Tibial nerve (tissue), 4 donors: Measurements from ENCODE around the gene RPS28. TPM values are rescaled to one million over a fixed set of nuclear protein-coding genes. Genes with fewer than 3 reads are reported as not detected.
"Not testable (repeated sequence)": the region's sequence is repeated elsewhere in the genome, so short reads cannot be mapped to it uniquely, and the experiment has no call there.

Source experiments
- DNase-seq, 2 donors: peaks; one replicate each; pipeline ENCODE4 v3.0.0-alpha.2; 2019; ENCODE audit warnings: low spot score in 2 of 2
- H3K27ac ChIP-seq, 4 donors: fragments of 200-600 bp; sonication (generic) in 3 of 4; one replicate each; pipeline ENCODE4 v1.5.1; 2017 to 2019; ENCODE audit warnings: mild to moderate bottlenecking in 1 of 4
- H3K27me3 ChIP-seq, 2 donors: fragments of 200-600 bp; sonication (generic) in 1 of 2; one replicate each; pipeline versions ENCODE4 v1.5.1 to v1.6.0; 2017 to 2019
- H3K36me3 ChIP-seq, 3 donors: fragments of 200-600 bp; sonication (generic); one replicate each; pipeline ENCODE4 v1.5.1; 2018 to 2019
- H3K4me1 ChIP-seq, 4 donors: fragments of 200-600 bp; sonication (generic) in 3 of 4; one replicate each; pipeline ENCODE4 v1.5.1; 2017 to 2019
- H3K4me3 ChIP-seq, 4 donors: fragments of 200-600 bp; sonication (generic) in 3 of 4; one replicate each; pipeline ENCODE4 v1.5.1; 2017 to 2019; ENCODE audit warnings: mild to moderate bottlenecking in 1 of 4, moderate library complexity in 1 of 4
- H3K9me3 ChIP-seq, 4 donors: fragments of 200-600 bp; sonication (generic) in 3 of 4; one replicate each; pipeline ENCODE4 v1.5.1; 2017 to 2019
- CTCF ChIP-seq, 5 experiments: fragments of 200-600 bp in 3 of 5; fragments of 450-650 bp in 2 of 5; sonication (generic) in 3 of 5; IDR thresholded peaks; one replicate each; pipeline ENCODE4 v1.5.1; 2016 to 2019; ENCODE audit warnings: antibody characterized with exemption in 5 of 5, mild to moderate bottlenecking in 3 of 5, moderate library complexity in 2 of 5
- EP300 ChIP-seq, 2 donors: sonication (generic); formaldehyde crosslinking; IDR thresholded peaks; one replicate each; pipeline ENCODE4 v1.6.1; 2017; ENCODE audit warnings: antibody characterized with exemption in 2 of 2, mild to moderate bottlenecking in 1 of 2
- POLR2A ChIP-seq, 2 donors: fragments of 450-650 bp; IDR thresholded peaks; one replicate each; pipeline ENCODE4 v1.6.1; 2017; ENCODE audit warnings: antibody characterized with exemption in 2 of 2, mild to moderate bottlenecking in 2 of 2, moderate library complexity in 2 of 2
- WGBS, 2 donors: methylation state at CpG; one replicate each; pipeline ENCODE4 v1.1.5; 2018; 5-methylcytosine and 5-hydroxymethylcytosine counted together
- total RNA-seq, 4 donors: library from RNA; depleted of rRNA; stranded (reverse); fragments of >200 nt; gene quantifications; one replicate each; pipeline ENCODE4 v1.1.0, GENCODE V29; 2016

The RPS28 gene
- total RNA-seq, 4 donors from 2014 or later, result 398 to 559 (median 412) TPM

- no peak for DNase-seq
- Histone ChIP-seq H3K27me3 (no peaks in the 10 kb centered on the region), H3K4me3 (peak overlapping the region in 2 of 4 donors; percentile 21 to 28), H3K9me3 (no peaks in the 10 kb centered on the region), H3K27ac (peak overlapping the region in 2 of 4 donors; percentile 76 to 77), H3K4me1 (peaks cover 3 to 45% (median 17%) of the 10 kb centered on the region in 4 donors), H3K36me3 (no peaks in the 10 kb centered on the region)
- 6 to 15% methylated on average over 10 of the region's 10 CpGs for whole genome bisulfite sequencing, 2 donors
- TF ChIP-seq POLR2A (IDR thresholded peaks at IDR 0.05) (no peak), CTCF (IDR thresholded peaks at IDR 0.05) (no peak), EP300 (IDR thresholded peaks at IDR 0.05) (no peak)
Measured at GRCh38 chr19:8352134-8352827, 31.0 kb downstream of the RPS28 start.

- Histone ChIP-seq H3K27ac (peak overlapping the region in 2 of 4 donors; percentile 76 to 77), H3K4me3 (peak overlapping the region in 1 of 4 donors; percentile 28), H3K4me1 (peaks cover 3 to 41% (median 16%) of the 10 kb centered on the region in 4 donors)
- not testable (repeated sequence) for DNase-seq, H3K36me3 ChIP-seq, H3K9me3 ChIP-seq, H3K27me3 ChIP-seq
- 42 to 55% methylated on average over 5 of the region's 5 CpGs for WGBS, 2 donors
Measured at GRCh38 chr19:8352845-8353244, 31.5 kb downstream of the RPS28 start.

- H3K4me3 ChIP-seq, result no peak overlapping the region
- 41 to 58% methylated on average over 6 of the region's 6 CpGs for WGBS, 2 donors
- H3K4me1 ChIP-seq, result peaks cover 3 to 37% (median 14%) of the 10 kb centered on the region in 4 donors
- DNase-seq, result peak in 1 of 2 donors; percentile 64
- no peaks in the 10 kb centered on the region for H3K36me3 ChIP-seq
- peak overlapping the region in 2 of 4 donors; percentile 50 to 56 for H3K27ac ChIP-seq
- H3K27me3 ChIP-seq, result no peaks in the 10 kb centered on the region
- no peaks in the 10 kb centered on the region for H3K9me3 ChIP-seq
- TF ChIP-seq EP300 (IDR thresholded peaks at IDR 0.05) (peak in 1 of 2 donors; percentile 79), CTCF (IDR thresholded peaks at IDR 0.05) (no peak), POLR2A (IDR thresholded peaks at IDR 0.05) (no peak)
Measured at GRCh38 chr19:8355631-8356402, 34.5 kb downstream of the RPS28 start.

- WGBS, 2 donors, result 67 to 73% methylated on average over 4 of the region's 4 CpGs
- Histone ChIP-seq H3K4me3 (no peak overlapping the region), H3K27ac (no peak overlapping the region), H3K9me3 (no peaks in the 10 kb centered on the region), H3K27me3 (no peaks in the 10 kb centered on the region), H3K36me3 (no peaks in the 10 kb centered on the region), H3K4me1 (peaks cover 3 to 43% (median 22%) of the 10 kb centered on the region in 4 donors)
- no peak for TF ChIP-seq EP300 (IDR thresholded peaks at IDR 0.05)
- no peak for TF ChIP-seq CTCF (IDR thresholded peaks at IDR 0.05)
- TF ChIP-seq POLR2A (IDR thresholded peaks at IDR 0.05), result no peak
- no peak for DNase-seq
Measured at GRCh38 chr19:8357007-8357521, 35.8 kb downstream of the RPS28 start.

- WGBS, 2 donors, result 83 to 86% methylated on average over 6 of the region's 6 CpGs
- TF ChIP-seq CTCF (IDR thresholded peaks at IDR 0.05) (no peak), POLR2A (IDR thresholded peaks at IDR 0.05) (no peak), EP300 (IDR thresholded peaks at IDR 0.05) (no peak)
- H3K4me1 ChIP-seq, result peaks cover 3 to 43% (median 34%) of the 10 kb centered on the region in 4 donors
- no peak for DNase-seq
- H3K27me3 ChIP-seq, result no peaks in the 10 kb centered on the region
- no peaks in the 10 kb centered on the region for H3K36me3 ChIP-seq
- no peak overlapping the region for H3K27ac ChIP-seq
- no peak overlapping the region for H3K4me3 ChIP-seq
- H3K9me3 ChIP-seq, result no peaks in the 10 kb centered on the region
Measured at GRCh38 chr19:8358948-8359347, 37.7 kb downstream of the RPS28 start.
